ENCODE data around the gene NKAIN2.
"Not testable (repeated sequence)": the region's sequence is repeated elsewhere in the genome, so short reads cannot be mapped to it uniquely, and the experiment has no call there.

NKAIN2 gene

GRCh38 chr6:124446961-124447360, 643.3 kb downstream of the NKAIN2 start:
- H3K27me3 Mint-ChIP-seq (ENCODE audit: low read depth, poor library complexity): no peaks in the 10 kb centered on the region
- DNase-seq: no peak
- no peak overlapping the region for H3K27ac Mint-ChIP-seq
- no peak for TF ChIP-seq CTCF (IDR thresholded peaks at IDR 0.05)
- H3K36me3 Mint-ChIP-seq (ENCODE audit: low read depth): no peaks in the 10 kb centered on the region
- no peaks in the 10 kb centered on the region for H3K4me1 Mint-ChIP-seq
- H3K4me3 Mint-ChIP-seq: no peak overlapping the region
- H3K9me3 Mint-ChIP-seq: no peaks in the 10 kb centered on the region

- no peaks in the 10 kb centered on the region for H3K36me3 Mint-ChIP-seq (ENCODE audit: low read depth)
- H3K9me3 Mint-ChIP-seq: peaks cover under 1% of the 10 kb centered on the region
- no peaks in the 10 kb centered on the region for H3K27me3 Mint-ChIP-seq (ENCODE audit: low read depth, poor library complexity)
- no peak overlapping the region for H3K27ac Mint-ChIP-seq
- H3K4me3 Mint-ChIP-seq: no peak overlapping the region
- no peaks in the 10 kb centered on the region for H3K4me1 Mint-ChIP-seq
- TF ChIP-seq CTCF (IDR thresholded peaks at IDR 0.05): no peak
- DNase-seq: no peak
Observed at GRCh38 chr6:124459268-124459667, 655.6 kb downstream of the NKAIN2 start.

GRCh38 chr6:124462750-124463149, 659.1 kb downstream of the NKAIN2 start:
- Mint-ChIP-seq H3K9me3 (peaks cover 10% of the 10 kb centered on the region), H3K27ac (no peak overlapping the region)

GRCh38 chr6:124463271-124463670, 659.6 kb downstream of the NKAIN2 start:
- no peak for DNase-seq
- H3K27ac Mint-ChIP-seq: no peak overlapping the region

More at GRCh38 chr6:124462750-124463149, 659.1 kb downstream of the NKAIN2 start:
- no peaks in the 10 kb centered on the region for H3K4me1 Mint-ChIP-seq
- no peak for TF ChIP-seq CTCF (IDR thresholded peaks at IDR 0.05)
- H3K36me3 Mint-ChIP-seq (ENCODE audit: low read depth): no peaks in the 10 kb centered on the region
- DNase-seq: no peak
- no peaks in the 10 kb centered on the region for H3K27me3 Mint-ChIP-seq (ENCODE audit: low read depth, poor library complexity)
- no peak overlapping the region for H3K4me3 Mint-ChIP-seq

GRCh38 chr6:124464600-124464999, 660.9 kb downstream of the NKAIN2 start:
- H3K9me3 Mint-ChIP-seq: peaks cover 10% of the 10 kb centered on the region
- not testable (repeated sequence) for H3K27ac Mint-ChIP-seq; DNase-seq; H3K4me3 Mint-ChIP-seq; H3K4me1 Mint-ChIP-seq; H3K27me3 Mint-ChIP-seq (ENCODE audit: low read depth, poor library complexity); H3K36me3 Mint-ChIP-seq (ENCODE audit: low read depth)

More at GRCh38 chr6:124463271-124463670, 659.6 kb downstream of the NKAIN2 start:
- no peaks in the 10 kb centered on the region for H3K27me3 Mint-ChIP-seq (ENCODE audit: low read depth, poor library complexity)
- no peaks in the 10 kb centered on the region for H3K4me1 Mint-ChIP-seq
- H3K4me3 Mint-ChIP-seq: no peak overlapping the region
- H3K9me3 Mint-ChIP-seq: peaks cover 10% of the 10 kb centered on the region
- no peak for TF ChIP-seq CTCF (IDR thresholded peaks at IDR 0.05)
- H3K36me3 Mint-ChIP-seq (ENCODE audit: low read depth): no peaks in the 10 kb centered on the region

GRCh38 chr6:124466949-124467348, 663.3 kb downstream of the NKAIN2 start:
- H3K4me1 Mint-ChIP-seq: no peaks in the 10 kb centered on the region

More at GRCh38 chr6:124466949-124467348, 663.3 kb downstream of the NKAIN2 start:
- Mint-ChIP-seq H3K4me3 (no peak overlapping the region), H3K36me3 (ENCODE audit: low read depth) (no peaks in the 10 kb centered on the region), H3K9me3 (peaks cover 10% of the 10 kb centered on the region), H3K27ac (no peak overlapping the region), H3K27me3 (ENCODE audit: low read depth, poor library complexity) (no peaks in the 10 kb centered on the region)
- DNase-seq: no peak
- no peak for TF ChIP-seq CTCF (IDR thresholded peaks at IDR 0.05)
